ENCODE results near the gene DOCK4.

- TF ChIP-seq CTCF (conservative IDR thresholded peaks at IDR 0.05) (no peak), ZFX (IDR thresholded peaks at IDR 0.05) (no peak)
Observed at GRCh38 chr7:112157072-112157471, 49.1 kb downstream of the DOCK4 start.

Measured in C4-2B (cell line).